Stimulated activated CD4-positive, alpha-beta T cell treated with anti-CD3 and anti-CD28 coated beads, TNF-alpha, amount 100 ng/mL, for 1 hour (primary cell): ENCODE results near the gene CSTA.

Experiments
- DNase-seq, 3 donors: peaks; one replicate each; pipeline ENCODE4 v3.0.0-alpha.2; 2020; ENCODE audit warnings: low read depth in 3 of 3, low spot score in 1 of 3

Gene CSTA, protein sequence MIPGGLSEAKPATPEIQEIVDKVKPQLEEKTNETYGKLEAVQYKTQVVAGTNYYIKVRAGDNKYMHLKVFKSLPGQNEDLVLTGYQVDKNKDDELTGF

DNA sequence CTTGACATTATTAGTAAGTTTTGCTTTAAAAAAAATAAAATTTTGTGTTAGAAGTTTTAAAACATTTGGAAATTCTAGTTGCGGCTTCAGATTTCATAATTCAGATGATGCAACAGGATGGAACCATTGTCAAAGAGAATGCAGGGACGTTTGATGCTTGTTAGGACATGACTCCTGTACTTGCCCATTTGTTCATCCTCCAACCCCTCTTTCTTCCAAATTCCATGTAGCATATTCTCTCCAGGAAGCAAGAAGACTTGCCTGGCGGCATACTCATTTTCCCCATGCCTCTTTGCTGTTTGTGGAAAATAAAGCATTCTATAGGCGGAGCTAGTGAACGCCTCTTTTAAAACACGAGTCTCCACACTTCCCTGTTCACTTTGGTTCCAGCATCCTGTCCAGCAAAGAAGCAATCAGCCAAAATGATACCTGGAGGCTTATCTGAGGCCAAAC, at the start of gene CSTA:
Gene CSTA (plus strand): TSS at position 378 of the 453 bp plus-strand sequence. CDS start 45 bp downstream, at position 423.
- no peak for DNase-seq

DNA sequence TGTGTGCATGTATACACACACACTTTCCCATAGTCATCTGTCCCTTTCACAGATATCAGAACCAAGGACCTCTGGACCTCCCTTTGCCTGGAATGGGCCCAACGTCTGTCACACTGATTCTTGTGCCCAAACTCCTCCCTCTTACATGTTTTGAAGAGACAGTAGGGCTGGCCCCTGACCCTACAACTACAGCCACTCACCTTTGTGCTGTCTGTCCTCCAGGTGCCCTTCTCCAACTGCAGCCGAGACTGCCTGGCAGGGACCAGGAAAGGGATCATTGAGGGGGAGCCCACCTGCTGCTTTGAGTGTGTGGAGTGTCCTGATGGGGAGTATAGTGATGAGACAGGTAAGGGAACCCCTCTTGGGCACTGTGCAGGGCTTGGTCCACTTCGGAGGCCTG, 43.2 kb upstream of the CSTA start:
- no peak for DNase-seq

DNA sequence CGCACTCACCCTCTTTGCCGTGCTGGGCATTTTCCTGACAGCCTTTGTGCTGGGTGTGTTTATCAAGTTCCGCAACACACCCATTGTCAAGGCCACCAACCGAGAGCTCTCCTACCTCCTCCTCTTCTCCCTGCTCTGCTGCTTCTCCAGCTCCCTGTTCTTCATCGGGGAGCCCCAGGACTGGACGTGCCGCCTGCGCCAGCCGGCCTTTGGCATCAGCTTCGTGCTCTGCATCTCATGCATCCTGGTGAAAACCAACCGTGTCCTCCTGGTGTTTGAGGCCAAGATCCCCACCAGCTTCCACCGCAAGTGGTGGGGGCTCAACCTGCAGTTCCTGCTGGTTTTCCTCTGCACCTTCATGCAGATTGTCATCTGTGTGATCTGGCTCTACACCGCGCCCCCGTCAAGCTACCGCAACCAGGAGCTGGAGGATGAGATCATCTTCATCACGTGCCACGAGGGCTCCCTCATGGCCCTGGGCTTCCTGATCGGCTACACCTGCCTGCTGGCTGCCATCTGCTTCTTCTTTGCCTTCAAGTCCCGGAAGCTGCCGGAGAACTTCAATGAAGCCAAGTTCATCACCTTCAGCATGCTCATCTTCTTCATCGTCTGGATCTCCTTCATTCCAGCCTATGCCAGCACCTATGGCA, 41.1 kb upstream of the CSTA start:
- no peak for DNase-seq

DNA sequence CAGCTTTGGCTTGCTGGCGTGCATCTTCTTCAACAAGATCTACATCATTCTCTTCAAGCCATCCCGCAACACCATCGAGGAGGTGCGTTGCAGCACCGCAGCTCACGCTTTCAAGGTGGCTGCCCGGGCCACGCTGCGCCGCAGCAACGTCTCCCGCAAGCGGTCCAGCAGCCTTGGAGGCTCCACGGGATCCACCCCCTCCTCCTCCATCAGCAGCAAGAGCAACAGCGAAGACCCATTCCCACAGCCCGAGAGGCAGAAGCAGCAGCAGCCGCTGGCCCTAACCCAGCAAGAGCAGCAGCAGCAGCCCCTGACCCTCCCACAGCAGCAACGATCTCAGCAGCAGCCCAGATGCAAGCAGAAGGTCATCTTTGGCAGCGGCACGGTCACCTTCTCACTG, 40.6 kb upstream of the CSTA start:
- no peak for DNase-seq

DNA sequence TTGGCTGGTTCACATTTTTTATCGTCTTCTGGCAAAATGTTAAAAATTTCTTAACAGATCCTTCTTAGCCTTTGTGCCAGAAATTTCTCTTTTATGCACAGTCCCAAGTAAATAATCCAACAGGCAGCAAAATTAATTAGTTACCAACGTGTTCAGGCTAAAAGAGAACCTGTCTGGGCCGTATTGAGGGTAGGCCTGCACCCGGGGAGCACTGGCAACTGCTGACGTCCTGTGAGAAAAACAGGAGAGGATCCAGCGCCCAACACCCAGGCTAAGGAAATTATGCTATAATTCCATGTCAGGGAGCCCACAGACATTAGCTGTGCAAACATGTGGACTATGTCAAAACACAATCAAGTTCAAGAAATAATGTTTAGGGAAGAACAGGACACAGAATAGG, 30.7 kb upstream of the CSTA start:
- no peak for DNase-seq

DNA sequence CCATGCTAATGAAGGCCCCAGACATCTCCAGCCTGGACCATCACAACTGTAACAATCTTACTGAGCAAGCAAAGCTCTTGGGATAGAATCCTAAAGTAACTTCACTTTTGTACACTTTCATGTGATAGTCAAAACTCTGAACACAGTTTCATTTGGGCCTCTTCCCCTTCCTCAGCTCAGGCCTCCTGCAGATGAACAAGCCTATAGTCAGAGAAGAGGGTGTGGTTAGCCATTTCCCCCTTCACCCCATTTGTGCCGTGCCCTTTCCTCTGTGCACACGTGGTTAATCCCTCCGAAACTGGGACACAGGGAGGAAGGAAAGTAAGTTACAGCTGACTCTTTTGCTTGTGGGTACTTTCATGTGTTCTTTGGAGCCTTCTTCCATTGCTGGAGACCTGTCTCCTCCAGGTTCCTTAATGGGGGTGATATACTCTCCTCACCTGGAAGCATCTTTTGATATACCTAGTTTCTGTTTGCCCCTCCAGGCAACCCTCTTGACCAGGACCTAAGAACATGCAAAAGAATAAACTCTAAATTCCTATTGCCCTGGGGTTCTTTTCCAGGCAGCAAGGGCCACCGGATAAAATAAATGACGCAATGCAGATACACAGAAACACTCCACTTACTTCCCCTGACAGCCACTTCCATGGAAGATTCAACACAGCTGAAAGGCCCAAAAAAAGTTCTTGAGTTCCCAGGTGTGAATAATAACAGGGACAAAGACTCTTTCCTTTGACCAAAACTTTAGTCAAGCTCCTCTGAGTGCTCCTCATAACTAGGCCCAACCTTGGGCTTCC, 29.6 kb upstream of the CSTA start:
- DNase-seq: no peak

DNA sequence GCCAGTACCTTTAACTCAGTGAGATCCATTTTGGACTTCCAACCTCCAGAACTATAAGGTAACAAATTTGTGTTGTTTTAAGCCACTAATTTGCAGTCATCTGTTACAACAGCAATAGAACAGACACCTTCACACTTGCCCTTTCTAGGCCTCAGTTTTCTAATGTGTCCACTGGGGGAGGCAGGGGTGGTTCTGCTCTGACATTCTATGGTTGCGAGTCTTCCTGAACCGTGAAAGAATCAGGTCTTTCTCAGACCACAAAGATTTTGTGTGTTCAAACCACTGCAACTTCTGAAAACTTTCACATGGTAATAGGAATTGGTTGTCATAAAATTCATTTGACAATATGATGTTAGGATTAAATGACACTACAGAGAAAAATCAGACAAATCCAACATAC, 26.8 kb upstream of the CSTA start:
- no peak for DNase-seq

DNA sequence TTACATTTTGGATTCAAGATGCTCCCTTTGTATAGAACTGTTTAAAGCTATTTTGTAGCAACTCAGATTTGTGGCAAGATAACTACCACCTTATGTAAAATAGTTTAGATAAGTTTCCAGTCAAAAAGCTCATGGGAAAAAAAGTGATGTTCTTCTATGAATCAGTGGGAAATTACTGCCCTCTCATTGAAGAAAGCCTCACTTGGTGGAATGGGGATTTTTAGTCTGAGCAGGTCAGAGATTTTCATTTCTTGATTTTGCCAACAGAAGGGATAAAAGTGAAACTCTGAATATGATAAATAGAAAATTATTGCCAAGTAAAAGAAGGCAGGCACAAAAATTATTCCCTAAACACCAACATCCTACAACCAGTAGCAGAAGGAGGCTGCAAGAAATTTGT, 25.8 kb upstream of the CSTA start:
- DNase-seq: no peak

DNA sequence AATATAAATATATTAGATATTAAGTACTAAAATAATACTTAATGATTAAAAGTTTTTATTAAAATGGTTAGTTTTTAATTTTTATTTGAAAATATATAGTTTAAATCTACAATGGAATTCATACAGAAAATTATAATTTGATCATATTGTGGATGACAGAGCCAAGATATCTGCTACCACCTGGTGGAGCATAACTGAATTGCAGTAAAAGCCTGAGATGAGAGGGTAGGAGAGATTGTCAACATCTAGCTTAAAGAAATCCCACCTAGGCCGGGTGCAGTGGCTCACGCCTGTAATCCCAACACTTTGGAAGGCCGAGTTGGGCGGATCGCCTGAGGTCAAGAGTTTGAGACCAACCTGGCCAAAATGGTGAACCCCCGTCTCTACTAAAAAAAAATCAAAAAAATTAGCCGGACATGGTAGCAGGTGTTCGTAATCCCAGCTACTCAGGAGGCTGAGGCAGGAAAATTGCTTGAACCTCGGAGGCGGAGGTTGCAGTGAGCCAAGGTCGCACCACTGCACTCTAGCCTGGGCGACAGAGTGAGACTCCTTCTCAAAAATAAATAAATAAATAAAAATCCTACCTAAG, 25.1 kb upstream of the CSTA start:
- peak in 1 of 3 donors; percentile 4 for DNase-seq

DNA sequence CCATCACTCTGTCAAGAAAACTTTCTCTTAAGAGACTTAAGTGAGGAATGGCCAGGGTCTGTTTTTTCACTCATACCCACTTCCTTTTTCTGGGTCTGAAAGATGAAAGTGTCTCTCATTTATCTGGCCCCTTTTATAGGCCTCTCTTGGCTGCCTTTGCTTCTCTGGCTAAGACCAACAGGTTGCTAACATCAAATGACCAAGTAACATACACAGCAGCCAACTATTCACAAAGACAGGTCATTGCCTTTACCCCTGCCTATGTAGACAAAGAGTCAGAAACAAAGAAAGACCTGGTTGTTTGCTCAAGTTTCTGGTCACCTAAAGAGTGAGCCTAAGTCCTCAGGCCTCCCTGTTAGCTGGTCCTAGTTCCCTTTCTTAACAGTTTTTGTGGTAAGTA, 24.0 kb upstream of the CSTA start:
- no peak for DNase-seq

DNA sequence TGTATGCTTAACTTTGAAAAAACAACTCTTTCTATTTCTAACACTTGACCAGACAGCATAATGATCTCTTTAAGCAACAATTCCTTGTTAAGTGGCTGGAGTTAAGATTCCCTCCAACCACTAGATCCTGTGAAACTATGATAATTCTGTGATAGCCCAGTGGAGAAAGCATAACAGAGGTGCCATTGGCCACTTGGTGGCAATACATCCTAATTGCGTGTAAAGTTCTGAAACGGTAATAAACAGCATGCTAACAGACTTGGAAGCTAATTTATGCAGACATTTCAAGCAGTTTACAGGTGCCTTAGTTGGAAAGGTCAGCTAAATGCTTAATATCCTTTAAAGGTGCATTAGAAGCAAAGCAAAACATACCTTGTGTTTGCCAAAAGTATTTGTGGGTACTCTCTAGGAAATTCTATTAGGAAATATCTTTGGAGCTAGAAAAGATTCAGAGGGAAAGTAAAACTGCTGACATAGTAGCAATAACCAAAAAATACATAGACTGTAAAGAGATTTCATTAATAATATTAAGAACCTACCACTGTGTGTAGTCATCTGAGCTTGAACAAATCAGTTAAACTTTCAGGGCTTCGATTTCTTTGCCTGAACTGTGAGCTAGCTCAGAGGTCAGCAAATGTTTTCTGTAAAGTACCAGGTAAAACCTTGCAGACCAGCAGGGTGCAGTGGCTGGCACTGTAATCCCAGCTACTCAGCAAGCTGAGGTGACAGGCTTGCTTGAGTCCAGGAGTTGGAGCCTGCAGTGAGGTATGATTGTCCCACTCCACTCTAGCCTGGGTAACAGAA, 19.0 kb upstream of the CSTA start:
- DNase-seq: no peak

DNA sequence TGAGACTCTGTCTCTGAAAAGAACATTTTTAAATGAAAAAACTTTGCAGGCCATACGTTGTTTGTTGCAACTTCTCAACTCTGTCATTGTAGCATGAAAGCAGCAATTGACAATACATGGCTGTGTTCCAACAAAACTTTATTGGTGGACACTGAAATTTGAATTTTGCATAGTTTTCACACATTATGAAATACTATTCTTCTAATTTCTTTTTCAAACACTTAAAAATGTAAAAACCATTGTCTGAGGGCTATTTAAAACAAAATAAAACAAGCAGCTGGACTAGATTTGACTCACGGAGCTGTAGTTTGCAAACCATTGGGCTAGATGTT, 18.5 kb upstream of the CSTA start:
- no peak for DNase-seq

DNA sequence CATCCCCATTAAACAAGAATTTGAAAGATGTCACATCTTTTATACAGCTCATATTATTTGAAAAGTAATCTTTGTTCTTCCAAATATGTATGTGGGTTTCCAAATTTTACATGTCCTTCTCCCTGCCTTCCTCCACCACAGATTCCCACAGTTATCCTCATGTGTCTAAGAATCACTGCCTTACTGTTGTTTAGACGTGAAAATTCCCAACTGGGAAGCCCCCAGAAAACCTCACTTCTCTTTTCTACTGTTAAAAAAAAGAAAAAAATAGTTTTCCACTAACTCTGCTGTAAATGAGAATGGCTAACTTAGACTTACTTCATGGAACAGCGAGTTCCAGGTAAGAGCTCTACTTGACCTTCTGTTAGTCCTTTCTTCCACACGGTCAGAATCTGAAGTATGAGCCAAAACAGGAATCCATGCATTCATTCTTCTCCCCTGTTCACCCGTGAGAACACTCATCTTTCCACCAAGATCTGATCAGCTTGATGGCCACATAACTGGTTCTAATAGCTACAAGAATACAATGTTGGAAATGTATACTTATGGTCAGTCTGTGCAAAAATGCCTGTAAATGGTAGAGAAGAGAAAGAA, 17.9 kb upstream of the CSTA start:
- no peak for DNase-seq

DNA sequence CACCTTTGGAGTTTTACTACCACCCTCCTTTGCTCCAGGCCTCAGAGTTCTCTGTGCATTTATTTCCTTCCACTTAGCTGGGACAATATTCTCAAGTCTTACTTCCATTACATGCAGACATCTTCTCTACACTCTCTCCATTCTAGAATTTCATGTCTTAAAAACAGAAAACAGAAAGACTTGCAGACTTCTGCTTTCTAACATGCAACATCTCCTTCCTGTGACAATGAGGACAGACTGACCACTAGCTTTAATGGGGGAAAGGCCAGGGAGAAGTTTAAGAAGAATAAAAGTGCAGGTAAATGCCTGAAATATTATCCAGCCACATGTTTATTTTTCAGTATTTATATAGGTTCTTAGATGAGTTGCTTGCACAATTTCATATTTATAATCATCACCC, 17.1 kb upstream of the CSTA start:
- no peak for DNase-seq

DNA sequence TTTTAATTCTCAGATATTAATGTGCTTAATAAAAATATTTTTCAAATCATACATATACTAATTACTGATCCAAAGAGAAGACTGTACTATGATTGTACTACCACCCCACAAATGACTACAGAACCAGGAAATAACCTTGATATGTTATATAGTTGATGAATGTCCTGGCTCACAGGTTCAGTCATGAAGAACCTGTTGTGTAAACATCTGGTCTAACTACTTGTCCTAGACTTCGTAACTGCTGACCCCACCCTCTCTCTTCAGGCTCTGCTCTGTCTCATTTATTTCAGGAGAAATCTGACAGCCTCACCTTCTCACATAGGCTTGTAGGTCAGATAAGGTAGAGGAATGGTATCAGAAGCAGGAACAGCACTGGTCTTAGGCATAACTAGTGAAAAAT, 14.7 kb upstream of the CSTA start:
- no peak for DNase-seq

DNA sequence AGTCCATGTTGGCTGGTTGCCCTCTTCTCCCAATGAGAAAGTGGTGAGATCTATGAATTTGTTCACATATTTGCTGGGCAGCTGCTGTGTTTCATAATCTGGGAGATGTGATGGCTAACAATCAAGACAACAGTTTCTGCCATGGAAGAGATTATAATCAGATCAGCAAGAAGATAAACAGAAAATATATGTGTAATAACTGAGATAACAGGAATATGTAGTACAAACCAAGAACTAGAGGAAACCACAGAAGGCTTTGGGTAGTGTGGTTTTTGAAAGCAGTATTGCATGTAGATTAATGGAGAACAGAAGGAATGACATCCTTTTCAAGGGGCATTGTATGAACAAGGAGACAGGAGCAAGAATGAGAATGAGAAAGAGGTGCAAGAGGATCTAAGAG, 12.2 kb upstream of the CSTA start:
- DNase-seq: no peak

DNA sequence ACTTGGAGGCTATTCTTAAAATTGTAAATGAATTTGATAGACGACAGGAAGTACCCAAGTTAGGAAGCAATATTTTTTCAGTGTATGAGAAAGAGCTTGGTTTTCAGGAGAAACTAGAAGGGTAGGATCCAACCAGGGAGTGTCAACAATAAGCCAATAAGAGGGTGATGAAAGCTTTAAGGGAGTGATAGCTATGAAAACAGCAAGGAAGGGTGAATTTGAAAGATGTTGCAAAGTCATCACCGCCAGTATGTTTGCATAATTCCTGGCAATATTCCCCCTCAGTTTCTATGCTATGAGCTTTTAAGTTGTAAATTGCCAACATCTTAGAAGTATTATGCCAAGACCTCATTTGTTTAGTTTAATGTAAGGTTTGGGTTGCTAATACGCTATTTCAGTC, 11.8 kb upstream of the CSTA start:
- DNase-seq: no peak

DNA sequence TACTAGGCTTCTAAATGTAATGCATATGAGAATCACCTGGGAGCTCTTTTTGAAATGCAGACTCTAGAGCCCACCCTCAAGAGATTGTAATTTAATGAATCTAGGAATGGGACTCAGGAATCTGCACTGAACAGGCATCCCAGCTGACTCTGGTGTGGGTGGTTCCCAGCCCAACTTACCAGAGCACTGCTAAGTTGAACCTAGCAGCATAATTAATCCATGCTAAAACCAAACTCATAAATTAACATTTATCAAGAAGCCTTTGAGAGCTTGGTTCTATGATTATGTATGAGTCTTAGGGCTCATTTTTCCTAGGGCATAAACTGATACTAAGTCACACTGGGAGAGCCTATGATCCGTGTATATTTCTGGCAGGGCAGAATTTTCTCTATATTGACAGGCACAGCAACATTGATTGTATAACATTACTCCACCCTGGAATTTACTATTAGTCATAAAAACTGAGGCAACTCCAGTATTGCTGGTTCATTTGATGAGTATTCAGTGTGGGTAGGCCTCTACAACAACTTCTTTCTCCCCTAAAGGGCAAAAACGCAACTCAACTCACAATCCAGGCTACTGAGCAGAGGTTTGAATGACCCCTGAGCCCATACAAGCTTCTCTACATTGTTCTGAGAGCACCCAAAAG, 10.7 kb upstream of the CSTA start:
- no peak for DNase-seq

DNA sequence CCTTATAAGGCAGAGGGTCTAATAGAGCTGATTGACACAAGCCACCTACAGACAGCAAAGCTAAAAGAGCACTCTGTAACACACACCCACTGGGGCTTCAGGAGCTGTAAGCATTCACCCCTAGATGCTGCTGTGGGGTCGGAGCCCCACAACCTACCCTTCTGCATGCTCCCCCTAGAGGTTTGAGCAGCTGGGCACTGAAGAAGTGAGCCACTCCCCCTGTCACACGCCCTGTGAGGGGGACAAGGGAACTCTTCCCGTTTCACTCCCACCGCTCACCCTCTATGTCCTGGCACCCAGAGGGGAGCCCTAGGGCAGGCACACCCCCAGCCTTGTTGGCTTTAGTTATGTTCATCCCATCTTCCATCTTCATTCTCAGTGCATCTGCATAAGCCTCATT, 9.4 kb upstream of the CSTA start:
- no peak for DNase-seq

DNA sequence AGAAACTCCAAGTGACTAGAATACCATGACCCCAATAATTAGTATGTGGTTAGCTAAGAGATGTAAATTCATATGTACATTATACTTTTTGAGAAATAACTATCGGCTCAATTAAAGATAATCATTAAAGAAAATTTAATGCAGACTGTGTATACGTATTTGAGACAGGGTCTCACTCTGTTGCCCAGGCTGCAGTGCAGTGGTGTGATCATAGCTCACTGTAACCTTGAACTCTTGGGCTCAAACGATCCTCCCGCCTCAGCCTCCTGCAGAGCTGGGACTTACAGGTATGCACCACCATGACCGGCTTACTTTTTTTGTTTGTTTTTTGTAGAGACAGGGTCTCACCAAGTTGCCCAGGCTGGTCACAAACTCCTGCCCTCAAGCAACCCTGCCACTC, 8.7 kb upstream of the CSTA start:
- DNase-seq: no peak

DNA sequence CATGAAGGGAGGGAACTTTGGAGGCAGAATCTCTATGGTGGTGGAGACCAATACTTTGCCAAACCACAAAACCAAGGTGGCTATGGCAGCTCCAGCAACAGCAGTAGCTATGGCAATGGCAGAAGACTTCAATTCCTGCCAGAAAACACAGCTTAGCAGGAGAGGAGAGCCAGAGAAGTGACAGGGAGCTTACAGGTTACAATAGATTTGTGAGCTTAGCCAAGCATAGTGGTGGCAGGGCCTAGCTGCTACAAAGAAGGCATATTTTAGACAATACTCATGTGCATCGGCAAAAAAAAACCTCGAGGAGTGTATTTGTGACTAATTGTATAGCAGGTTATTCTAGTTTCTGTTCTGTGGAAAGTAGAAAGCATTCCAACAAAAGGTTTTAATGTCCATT, 6.4 kb upstream of the CSTA start:
- no peak for DNase-seq
